ENCODE data around the gene FGD5.

Gene FGD5

GRCh38 chr3:14857506-14857905 is 38.7 kb downstream of the FGD5 start:
- no peak for DNase-seq

DNA sequence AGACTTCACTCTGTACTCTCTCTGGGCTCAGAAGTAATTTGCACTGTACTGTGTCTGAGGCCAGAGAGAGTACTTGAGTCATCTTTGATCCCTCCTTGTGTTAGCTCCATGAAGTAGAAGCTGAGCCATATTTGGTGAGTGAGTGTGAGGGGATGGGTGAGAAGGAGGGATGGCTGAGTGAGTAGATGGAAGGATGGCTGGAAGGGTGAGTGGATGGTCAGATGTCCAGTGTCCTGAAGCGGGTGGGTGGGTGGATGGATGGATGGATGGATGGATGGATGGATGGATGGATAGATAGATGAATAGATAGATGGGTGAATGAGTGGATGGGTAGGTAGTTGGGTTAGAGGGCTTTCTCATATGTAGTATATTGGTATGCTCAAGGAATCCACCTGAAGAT is 39.3 kb downstream of the FGD5 start:
- no peak for DNase-seq

DNA sequence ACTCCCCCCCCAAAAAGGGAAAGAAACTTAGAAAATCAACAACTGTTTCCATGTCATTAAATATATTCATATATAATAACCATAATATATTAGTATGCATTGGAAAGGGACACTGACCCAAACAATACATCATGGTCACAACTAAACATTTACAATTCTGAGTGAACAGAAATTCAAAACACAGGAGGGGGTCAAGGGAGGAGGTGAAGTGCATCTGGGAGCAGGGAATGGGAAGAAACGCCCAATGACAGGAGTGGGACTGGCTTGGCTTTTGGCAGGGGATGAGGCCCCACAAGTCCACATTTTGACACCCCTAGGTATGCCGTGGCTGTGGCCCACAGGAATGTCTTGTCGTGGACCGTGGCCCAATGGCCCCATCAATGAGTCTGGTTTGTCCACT is 41.1 kb downstream of the FGD5 start:
- no peak for DNase-seq

- DNase-seq: no peak
Measured at GRCh38 chr3:14861031-14861430, 42.3 kb downstream of the FGD5 start.

DNA sequence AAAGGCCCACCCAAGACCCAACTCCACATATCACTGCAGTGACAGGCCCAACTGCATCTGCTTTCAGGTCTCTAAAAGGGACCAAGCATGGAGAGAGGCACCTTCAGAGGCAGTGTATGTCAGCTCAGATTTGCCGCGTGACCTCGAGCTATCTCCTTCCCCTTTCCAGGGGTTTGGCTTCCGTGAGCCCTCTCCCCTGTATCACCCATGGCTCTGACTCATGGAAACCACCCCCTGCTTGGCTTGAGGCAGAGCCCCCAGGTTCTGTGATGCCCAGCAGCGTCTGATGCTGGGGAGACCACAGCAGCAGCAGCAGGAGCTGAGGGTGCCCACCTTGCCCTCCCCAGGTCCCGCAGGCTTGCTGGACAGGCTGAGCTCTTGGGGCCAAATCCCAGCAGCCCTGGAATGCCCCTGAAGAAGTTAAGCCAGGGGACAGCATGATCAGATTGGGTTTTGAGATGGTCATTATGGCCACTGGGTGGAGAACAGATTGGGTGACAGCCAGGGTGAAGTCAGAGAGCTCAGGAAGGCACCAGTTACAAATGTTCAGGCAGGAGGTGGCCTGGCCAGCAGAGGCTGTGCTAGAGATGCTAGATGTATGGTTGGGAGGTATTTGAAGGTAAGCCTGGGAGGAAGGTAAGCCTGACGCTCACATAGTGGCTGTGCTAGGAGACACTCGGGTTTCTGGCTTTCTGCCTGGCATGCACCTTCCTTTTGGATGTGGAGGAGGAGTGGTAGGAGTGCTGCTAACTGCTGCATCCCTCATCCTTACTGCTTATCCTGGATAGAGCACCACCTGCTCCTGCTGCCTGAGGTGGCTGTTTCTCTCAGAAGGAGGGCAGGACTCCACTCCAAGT is 42.9 kb downstream of the FGD5 start:
- no peak for DNase-seq

DNA sequence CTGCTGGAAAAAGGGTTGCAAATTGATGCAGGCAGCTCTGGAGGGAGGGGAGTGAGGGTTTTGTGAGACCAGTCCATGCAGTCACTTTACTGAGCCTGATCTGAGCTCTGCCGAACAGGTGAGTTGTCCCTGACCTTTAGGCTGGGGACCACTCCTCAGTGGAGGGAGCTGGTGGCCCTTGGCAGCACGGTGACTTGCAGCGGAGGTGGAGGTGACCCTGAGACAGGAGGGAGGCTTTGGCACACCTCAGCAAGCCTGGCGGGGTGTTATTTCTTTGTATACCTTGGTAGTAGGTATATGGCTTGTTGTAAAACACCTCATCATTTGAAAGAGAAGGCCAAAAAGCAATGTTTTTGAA is 43.5 kb downstream of the FGD5 start:
- no peak for DNase-seq

DNA sequence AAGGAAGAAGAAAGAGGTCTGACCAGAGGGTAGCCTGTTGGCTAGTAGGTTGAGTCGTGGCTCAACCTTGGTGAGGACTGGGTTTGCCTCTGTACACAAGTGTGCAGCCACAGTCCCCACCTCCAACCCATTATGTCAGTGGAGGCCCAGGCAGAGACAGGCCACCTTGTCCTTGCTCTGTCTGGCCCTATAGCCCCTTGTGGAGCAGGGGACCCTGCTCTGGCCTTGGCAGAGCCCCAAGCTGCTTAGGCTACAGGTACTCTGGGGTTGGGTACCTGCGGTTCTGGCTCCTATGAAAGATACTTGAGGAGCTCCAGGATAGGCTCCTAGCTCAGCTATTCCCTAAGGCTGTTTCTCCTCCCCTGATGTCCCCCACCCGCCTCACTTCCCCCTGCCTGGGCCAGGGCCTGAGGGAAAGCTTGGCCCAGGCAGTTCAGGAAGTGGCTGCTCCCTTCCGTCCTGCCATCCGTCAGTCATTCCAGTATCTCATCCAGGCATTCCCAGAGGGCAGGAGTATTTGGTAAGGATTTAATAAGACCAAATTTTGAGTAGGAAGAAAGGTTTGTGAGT is 44.0 kb downstream of the FGD5 start:
- no peak for DNase-seq

DNA sequence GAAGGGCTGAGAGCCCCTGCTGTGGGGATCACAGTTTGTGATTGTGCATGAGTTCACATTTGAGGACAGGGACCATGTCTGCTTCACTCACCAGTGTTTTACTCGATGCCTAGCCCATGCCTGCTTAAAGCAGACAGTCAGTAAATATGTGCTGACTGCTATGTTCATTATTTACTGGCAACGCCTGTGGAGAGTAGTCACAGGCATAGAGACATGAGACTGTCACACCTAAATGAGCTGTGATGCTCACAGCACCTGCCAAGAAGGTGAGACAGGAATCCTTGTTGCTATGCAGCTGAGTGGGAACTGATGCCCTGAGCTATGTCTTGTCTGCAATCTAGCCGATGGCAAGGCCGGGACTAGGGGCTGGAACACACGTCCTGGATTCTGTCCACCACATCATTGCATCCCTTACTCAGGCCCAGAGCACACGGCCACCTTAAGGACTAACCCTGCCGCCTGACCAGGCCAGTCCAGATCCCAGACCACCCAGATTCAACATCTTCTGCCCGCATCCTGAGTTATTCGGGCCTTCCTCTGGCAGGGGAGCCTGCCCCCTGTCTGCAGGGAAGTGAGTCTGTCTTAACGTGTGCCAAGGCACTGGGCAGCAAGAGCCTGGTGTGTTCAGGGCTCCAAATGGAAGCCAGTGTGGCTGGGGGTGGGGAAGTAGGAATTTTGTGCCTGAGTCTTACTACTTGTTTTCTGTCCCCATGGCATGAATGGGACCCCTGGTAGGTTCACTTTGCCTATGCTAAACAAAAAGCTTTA is 44.8 kb downstream of the FGD5 start:
- DNase-seq: no peak

GRCh38 chr3:14864131-14864530 is 45.4 kb downstream of the FGD5 start:
- DNase-seq: no peak

DNA sequence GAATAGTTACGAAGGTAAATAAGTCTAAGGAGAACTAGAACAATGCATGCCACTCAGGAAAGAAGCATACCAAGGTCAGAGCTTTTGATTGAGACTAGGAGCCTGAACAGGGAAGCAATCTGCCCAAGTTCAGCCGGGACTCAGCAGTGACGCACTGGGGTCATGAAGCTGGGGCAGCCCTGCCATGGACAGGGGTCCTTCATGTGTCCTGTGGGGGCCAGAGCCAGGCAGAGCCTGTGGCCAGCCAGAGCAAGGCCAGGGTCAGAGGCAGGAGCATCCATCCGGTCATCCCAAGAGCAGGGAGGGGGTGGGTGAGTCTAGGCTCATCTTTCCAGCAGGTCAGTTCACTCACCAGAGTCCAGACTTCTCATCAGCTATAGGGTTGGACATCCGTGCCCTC is 47.9 kb downstream of the FGD5 start:
- no peak for DNase-seq

GRCh38 chr3:14867936-14868570 is 49.3 kb downstream of the FGD5 start:
- DNase-seq: no peak

DNA sequence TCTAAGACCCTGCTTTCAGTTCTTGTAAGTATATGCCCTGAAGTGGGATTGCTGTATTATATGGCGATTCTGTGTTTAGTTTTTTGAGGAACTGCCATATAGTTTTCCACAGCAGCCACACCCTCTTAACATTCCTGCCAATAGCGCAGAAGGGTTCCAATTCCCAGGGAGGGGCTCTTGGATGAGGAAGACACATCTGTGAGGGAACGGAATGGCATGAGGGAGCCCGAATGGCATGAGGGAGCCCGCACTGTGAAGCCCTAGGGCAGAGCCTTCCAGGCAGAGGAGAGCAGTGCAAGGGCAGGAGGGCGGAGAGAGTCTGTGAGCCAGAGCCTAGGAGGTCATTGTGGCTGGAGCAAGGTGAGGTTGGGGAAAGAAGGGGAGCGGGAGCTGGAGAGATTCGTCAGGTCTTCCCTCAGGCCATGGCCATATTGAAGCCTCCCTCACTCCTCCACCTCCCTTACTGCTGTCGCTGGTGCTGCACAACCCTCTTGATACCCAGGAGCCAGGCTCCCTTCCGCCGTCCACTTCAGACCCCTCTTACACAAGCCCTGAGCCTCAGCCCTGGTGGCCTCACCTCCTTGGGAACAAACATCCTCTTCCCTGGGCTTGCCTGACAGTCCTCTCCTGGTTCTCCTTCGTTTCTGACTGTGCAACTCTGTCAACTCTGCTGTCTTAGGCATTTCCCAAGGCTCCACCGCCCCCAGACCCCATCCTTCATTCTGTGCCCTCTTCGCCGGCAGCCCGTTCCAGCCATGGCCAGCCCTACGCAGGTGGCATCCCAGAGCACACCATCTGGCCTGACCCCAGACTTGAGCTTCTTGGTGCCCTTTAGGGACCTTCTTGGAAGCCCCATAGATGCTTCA is 51.4 kb downstream of the FGD5 start:
- no peak for DNase-seq

GRCh38 chr3:14870783-14871060 is 52.0 kb downstream of the FGD5 start:
- DNase-seq: no peak

GRCh38 chr3:14871456-14872200 is 52.9 kb downstream of the FGD5 start:
- DNase-seq: no peak

DNA sequence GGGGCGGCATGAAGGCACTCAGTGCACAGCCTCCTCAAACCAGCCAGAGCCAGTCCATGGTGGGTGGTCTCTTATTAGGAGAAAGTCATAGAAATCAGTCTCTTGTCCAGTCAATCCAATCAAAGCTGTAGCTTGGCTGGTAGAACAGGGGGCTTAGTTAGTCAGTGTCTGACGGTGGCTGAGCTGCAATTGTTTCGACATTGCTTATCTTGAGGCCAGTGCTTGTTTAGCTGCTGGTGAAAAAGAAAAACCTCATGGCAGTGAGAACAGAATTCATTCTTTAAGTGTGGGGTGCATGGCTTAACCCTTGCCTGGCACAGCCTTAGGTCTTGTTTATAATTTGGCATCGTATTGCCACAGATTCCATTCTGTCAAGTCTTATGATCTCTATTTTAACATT is 53.9 kb downstream of the FGD5 start:
- no peak for DNase-seq

DNA sequence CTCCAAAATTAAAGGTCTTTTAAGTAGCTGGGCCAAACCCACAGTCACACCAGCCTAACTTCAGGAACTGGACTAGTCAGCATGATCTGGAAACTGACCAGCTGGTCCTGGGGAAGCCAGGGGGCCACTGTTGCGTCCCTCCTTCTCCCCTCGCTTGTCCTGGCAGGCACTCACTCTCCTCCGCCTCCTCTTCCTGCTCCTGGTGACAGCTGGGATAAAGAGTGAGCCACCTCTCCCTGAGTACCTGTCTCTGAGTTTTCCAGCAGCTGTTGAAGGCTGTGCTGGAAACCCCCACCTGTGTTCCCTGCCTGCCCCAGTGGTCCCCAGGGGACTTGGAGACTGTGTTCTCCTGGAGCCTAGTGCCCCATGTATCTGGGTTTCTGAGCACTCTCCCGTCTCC is 56.0 kb downstream of the FGD5 start:
- no peak for DNase-seq

DNA sequence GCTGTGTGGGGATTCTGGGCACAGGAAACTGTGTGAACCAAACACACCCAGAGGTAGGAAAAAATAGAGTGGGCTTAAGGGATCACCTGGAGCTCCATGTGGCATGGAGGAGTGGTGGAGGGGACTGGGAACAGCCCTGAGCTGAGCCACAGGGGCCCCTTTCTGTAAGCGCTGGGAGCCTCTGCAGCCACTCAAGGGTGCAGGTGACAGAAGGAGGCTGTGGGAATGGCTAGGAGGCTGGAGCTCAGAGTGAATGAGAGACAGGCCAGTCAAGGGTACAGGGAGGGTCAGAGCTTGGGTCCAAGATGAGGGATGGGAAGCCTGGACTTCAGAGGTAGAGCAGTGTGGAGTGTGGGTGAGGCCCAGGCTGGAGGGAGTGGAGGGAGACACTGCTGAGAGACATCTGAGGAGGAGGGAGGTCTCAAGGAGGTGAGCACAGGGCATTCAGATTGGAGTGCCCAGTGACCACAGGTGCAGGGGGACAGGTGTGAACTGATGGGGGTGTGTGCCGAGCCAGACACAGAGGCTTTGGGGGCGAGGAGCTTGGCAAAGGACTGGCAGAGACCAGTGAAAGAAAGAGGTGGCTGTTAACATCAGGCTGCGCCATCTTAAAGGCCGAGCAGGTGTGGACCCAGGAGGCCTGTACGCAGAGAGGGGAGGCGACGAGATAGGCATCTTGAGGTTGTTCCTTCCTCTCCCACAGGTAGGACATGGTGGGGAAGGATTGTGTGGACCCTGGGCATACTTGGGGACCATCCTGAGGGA is 56.8 kb downstream of the FGD5 start:
- no peak for DNase-seq

- no peak for DNase-seq
Measured at GRCh38 chr3:14876921-14877333, 58.2 kb downstream of the FGD5 start.

GRCh38 chr3:14877469-14877868 is 58.7 kb downstream of the FGD5 start:
- DNase-seq: no peak

DNA sequence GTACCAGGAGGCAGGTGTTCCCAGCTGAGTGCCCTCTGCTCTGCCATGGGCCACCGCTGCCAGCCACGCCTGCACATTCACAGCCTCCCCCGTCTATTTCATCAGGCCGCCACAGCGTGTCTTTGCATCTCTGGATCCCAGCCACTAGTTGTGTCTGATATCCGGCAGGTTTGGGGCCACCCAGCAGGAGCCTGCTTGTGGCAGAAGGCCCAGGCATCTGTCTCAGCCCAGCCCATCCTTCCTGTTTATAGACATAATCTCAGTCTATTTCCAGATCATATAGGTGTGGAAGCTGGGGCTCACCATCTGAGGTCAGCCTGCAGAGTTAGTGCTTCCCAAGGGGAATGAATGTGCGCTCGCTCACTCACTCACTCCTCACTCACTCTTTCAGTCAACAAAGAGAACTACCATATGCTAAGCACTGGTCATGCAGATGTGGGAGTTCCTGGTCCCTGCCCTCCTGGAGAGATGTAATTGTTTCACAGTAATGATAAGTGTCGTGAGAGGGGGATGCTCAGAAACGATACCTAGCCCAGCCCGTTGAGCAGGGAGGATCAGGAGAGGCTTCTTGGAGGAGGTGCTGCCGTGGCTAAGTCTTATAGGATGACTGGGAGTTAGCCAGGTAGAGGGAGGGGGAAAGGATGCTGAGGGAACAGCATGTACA is 60.6 kb downstream of the FGD5 start:
- DNase-seq: no peak
